Activated CD4-positive, CD25-positive, alpha-beta regulatory T cell treated with anti-CD3 and anti-CD28 coated beads, Interleukin-2, amount 50 U/mL, for 72 hours (primary cell): Measurements from ENCODE around the gene DOCK6.
A peak's percentile ranks its signal among the peaks of the same experiment; 100 is the strongest.

Experiments
- DNase-seq: peaks from one replicate; pipeline ENCODE4 v3.0.0; 2021

The DOCK6 gene

GRCh38 chr19:11221082-11221598 lies 41.2 kb downstream of the DOCK6 start:
- DNase-seq = no peak

- no peak for DNase-seq
Measured at GRCh38 chr19:11214387-11214786, 47.9 kb downstream of the DOCK6 start.

GRCh38 chr19:11210656-11210928 lies 51.7 kb downstream of the DOCK6 start:
- DNase-seq = no peak

GRCh38 chr19:11209839-11210655 lies 52.3 kb downstream of the DOCK6 start:
- DNase-seq = no peak

- no peak for DNase-seq
Measured at GRCh38 chr19:11208561-11209471, 53.5 kb downstream of the DOCK6 start.

- no peak for DNase-seq
Measured at GRCh38 chr19:11205939-11206570, 56.3 kb downstream of the DOCK6 start.

- DNase-seq = no peak
Measured at GRCh38 chr19:11204943-11205349, 57.4 kb downstream of the DOCK6 start.

- no peak for DNase-seq
Measured at GRCh38 chr19:11204076-11204602, 58.2 kb downstream of the DOCK6 start.

GRCh38 chr19:11203194-11204075 lies 58.9 kb downstream of the DOCK6 start:
- DNase-seq = peak; percentile 56

- DNase-seq = no peak
Measured at GRCh38 chr19:11202488-11203193, 59.7 kb downstream of the DOCK6 start.

- DNase-seq = no peak
Measured at GRCh38 chr19:11201791-11202190, 60.5 kb downstream of the DOCK6 start.

GRCh38 chr19:11200931-11201330 lies 61.4 kb downstream of the DOCK6 start:
- DNase-seq = no peak

- DNase-seq = no peak
Measured at GRCh38 chr19:11200015-11200574, 62.2 kb downstream of the DOCK6 start.

- DNase-seq = no peak
Measured at GRCh38 chr19:11199517-11199916, 62.8 kb downstream of the DOCK6 start.

GRCh38 chr19:11198769-11199424 lies 63.4 kb downstream of the DOCK6 start:
- no peak for DNase-seq

GRCh38 chr19:11198175-11198534 lies 64.2 kb downstream of the DOCK6 start:
- no peak for DNase-seq

- peak; percentile 79 for DNase-seq
Measured at GRCh38 chr19:11197291-11198174, 64.8 kb downstream of the DOCK6 start, which contains the start of gene KANK2. KANK2 (minus strand) TSS chr19:11197545; CDS start chr19:11194511, 3,034 bp downstream.

GRCh38 chr19:11196406-11197287 lies 65.7 kb downstream of the DOCK6 start:
- DNase-seq = no peak
